GM12878 (cell line): ENCODE measurements around the gene ACTN3. TPM values are rescaled to one million over a fixed set of nuclear protein-coding genes. Genes with fewer than 3 reads are reported as not detected.

Source experiments
- ATAC-seq: fragments of 200-7000 bp; cut with Tn5 transposase; 3 replicates; pipeline ENCODE4 v1.9.1; 2020; ENCODE audit warnings: mild to moderate bottlenecking, moderate library complexity
- BruUV-seq: library from RNA; stranded (reverse); fragments of 400-500 nt; replicated peaks from 2 replicates; lab custom pipeline; 2021; lab: Mats Ljungman, UMichigan
- CTCF ChIA-PET: fragments of 300-600 bp; sonication (Branson Sonifier 250); formaldehyde crosslinking; extraction: SDS; loops from one replicate; lab custom pipeline; 2021; ENCODE audit warnings: inconsistent platforms; lab: Yijun Ruan, JAX
- POLR2A ChIA-PET: fragments of 350-600 bp; formaldehyde crosslinking; extraction: SDS; loops from one replicate; lab custom pipeline; 2021; ENCODE audit warnings: inconsistent platforms; lab: Charles Lee
- RAD21 ChIA-PET: fragments of 300-600 bp; sonication (Branson Sonifier 250); formaldehyde crosslinking; loops from one replicate; lab custom pipeline; 2023; ENCODE audit warnings: antibody characterized with exemption; ENCODE audit not compliant: unreplicated experiment; lab: Charles Lee
- SMC1A ChIA-PET: fragments of 300-600 bp; sonication (Branson Sonifier 250); formaldehyde crosslinking; loops from one replicate; lab custom pipeline; 2023; ENCODE audit not compliant: unreplicated experiment, uncharacterized antibody; lab: Charles Lee
- DNase-seq: peaks from one replicate; pipeline ENCODE4 v3.0.0-alpha.2; 2011; ENCODE audit warnings: low read depth, low spot score
- FAIRE-seq: peaks from 3 replicates; lab custom pipeline; 2011; peaks lifted over from hg19 to GRCh38; lab: Jason Lieb, UNC
- H2AFZ ChIP-seq: 2 replicates; pipeline ENCODE4 v1.6.0; 2011; ENCODE audit warnings: low read depth, low read length, control low read depth; ENCODE audit not compliant: control insufficient read depth
- H3K27ac ChIP-seq: 2 replicates; pipeline ENCODE4 v1.5.1; 2011; ENCODE audit warnings: control low read depth; ENCODE audit not compliant: control insufficient read depth, insufficient read depth
- H3K27me3 ChIP-seq, 2 experiments: replicated peaks in 1 of 2; 2 replicates each; pipeline versions ENCODE4 v1.6.0 to v1.6.1; 2011; ENCODE audit warnings: low read length in 1 of 2; ENCODE audit not compliant: control insufficient read depth in 2 of 2, insufficient read depth in 2 of 2
- H3K36me3 ChIP-seq, 2 experiments: 2 replicates each; pipeline ENCODE4 v1.5.1; 2011; ENCODE audit warnings: low read length in 1 of 2; ENCODE audit not compliant: control insufficient read depth in 2 of 2, insufficient read depth in 2 of 2
- H3K4me1 ChIP-seq: 2 replicates; pipeline ENCODE4 v1.6.1; 2011; ENCODE audit warnings: mild to moderate bottlenecking, low read length, moderate library complexity, mixed read lengths; ENCODE audit not compliant: control insufficient read depth, insufficient read depth
- H3K4me2 ChIP-seq: 2 replicates; pipeline ENCODE4 v1.6.0; 2011; ENCODE audit warnings: control low read depth; ENCODE audit not compliant: control insufficient read depth, insufficient read depth
- H3K4me3 ChIP-seq: fragments of 200-600 bp; sonication (generic); 2 replicates; pipeline ENCODE4 v1.5.1; 2016
- H3K79me2 ChIP-seq: 2 replicates; pipeline ENCODE4 v1.6.0; 2011; ENCODE audit warnings: low read length; ENCODE audit not compliant: control insufficient read depth, insufficient read depth
- H3K9ac ChIP-seq: 2 replicates; pipeline ENCODE4 v1.8.0; 2011; ENCODE audit warnings: low read length, control low read depth, mixed read lengths; ENCODE audit not compliant: control insufficient read depth, insufficient read depth
- H3K9me3 ChIP-seq: replicated peaks from 3 replicates; pipeline ENCODE4 v1.5.1; 2011; ENCODE audit warnings: mild to moderate bottlenecking, low read length; ENCODE audit not compliant: control insufficient read depth, insufficient read depth
- H4K20me1 ChIP-seq: 2 replicates; pipeline ENCODE4 v1.6.0; 2011; ENCODE audit not compliant: control insufficient read depth, insufficient read depth
- EP300 ChIP-seq, 2 experiments: fragments of 150-350 bp in 1 of 2; IDR thresholded peaks; 2 replicates each; pipeline ENCODE4 v1.6.1; 2011 to 2012; ENCODE audit warnings: low read depth in 2 of 2, low read length in 2 of 2, borderline replicate concordance in 1 of 2, improper control_type of control experiment in 1 of 2, inconsistent platforms in 1 of 2; ENCODE audit not compliant: control insufficient read depth in 1 of 2
- IRF3 ChIP-seq: fragments of 450-650 bp; IDR thresholded peaks from 2 replicates; pipeline ENCODE4 v1.6.1; 2014; ENCODE audit warnings: mild to moderate bottlenecking
- MLLT1 ChIP-seq: fragments of 450-650 bp; IDR thresholded peaks from 2 replicates; pipeline ENCODE4 v1.6.1; 2016; ENCODE audit warnings: mild to moderate bottlenecking
- MYB ChIP-seq: fragments of 150-350 bp; IDR thresholded peaks from 2 replicates; pipeline ENCODE4 v1.6.1; 2014; ENCODE audit warnings: mild to moderate bottlenecking, low read depth, low read length, borderline replicate concordance
- NR2C1 ChIP-seq: fragments of 450-650 bp; IDR thresholded peaks from 2 replicates; pipeline ENCODE4 v1.6.1; 2017; ENCODE audit warnings: antibody characterized with exemption, mild to moderate bottlenecking, moderate library complexity
- PKNOX1 ChIP-seq: fragments of 450-650 bp; IDR thresholded peaks from 2 replicates; pipeline ENCODE4 v1.6.1; 2016; ENCODE audit warnings: mild to moderate bottlenecking
- RFX5 ChIP-seq: IDR thresholded peaks from 2 replicates; pipeline ENCODE4 v1.6.1; 2011; ENCODE audit warnings: low read depth, low read length, improper control_type of control experiment
- SIN3A ChIP-seq: IDR thresholded peaks from 2 replicates; pipeline ENCODE4 v1.6.1; 2012; ENCODE audit warnings: low read depth, low read length, improper control_type of control experiment
- SMAD5 ChIP-seq: IDR thresholded peaks from 2 replicates; pipeline ENCODE4 v1.6.1; 2016; ENCODE audit warnings: antibody characterized with exemption, low read depth
- TBL1XR1 ChIP-seq: IDR thresholded peaks from 2 replicates; pipeline ENCODE4 v1.6.1; 2012; ENCODE audit warnings: low read depth, low read length, improper control_type of control experiment
- ZNF207 ChIP-seq: fragments of 450-650 bp; IDR thresholded peaks from 2 replicates; pipeline ENCODE4 v1.6.1; 2014; ENCODE audit warnings: antibody characterized with exemption, mild to moderate bottlenecking, borderline replicate concordance
- ZNF24 ChIP-seq: fragments of 450-650 bp; IDR thresholded peaks from 2 replicates; pipeline ENCODE4 v1.6.1; 2017; ENCODE audit warnings: antibody characterized with exemption, mild to moderate bottlenecking
- ZNF384 ChIP-seq: IDR thresholded peaks from 2 replicates; pipeline ENCODE4 v1.6.1; 2012; ENCODE audit warnings: low read depth, mild to moderate bottlenecking, low read length, improper control_type of control experiment, borderline replicate concordance
- WGBS: methylation state at CpG from one replicate; pipeline ENCODE4 v1.1.6; 2016; ENCODE audit warnings: low lambda C conversion rate; ENCODE audit not compliant: insufficient replicate concordance, insufficient coverage; ENCODE audit errors: missing lambda C conversion rate; 5-methylcytosine and 5-hydroxymethylcytosine counted together
- in situ Hi-C: fragments of 300-500 bp; cut with MboI; formaldehyde crosslinking; loops from 9 replicates; pipeline ENCODE4 v1.14.3; 2018; ENCODE audit warnings: mixed read lengths
- intact Hi-C: fragments of 100-400 bp; cut with micrococcal nuclease; formaldehyde crosslinking; loops from one replicate; pipeline ENCODE4 v1.14.2; 2022; ENCODE audit not compliant: unreplicated experiment
- polyA plus RNA-seq, 11 experiments: library from polyadenylated mRNA; depleted of rRNA in 4 of 11; unstranded in 6 of 11; stranded (reverse) in 5 of 11; fragments of >200 nt; fragmentation: Nextera tagmentation in 4 of 11; fragmentation: Illumina TruSeq in 1 of 11; extraction: Ambion mirVana in 4 of 11; extraction: Trizol in 1 of 11; gene quantifications; 1 replicate in 1 of 11; 2 replicates in 10 of 11; pipeline versions ENCODE4 v1.2.1 to v1.2.3, GENCODE V29; 2011 to 2016; ENCODE audit warnings: inconsistent platforms in 2 of 11, missing spikeins in 2 of 11, low read depth in 1 of 11
- total RNA-seq, 4 experiments: library from RNA; depleted of rRNA in 3 of 4; stranded (reverse); fragments of >200 nt in 3 of 4; fragmentation: Illumina TruSeq in 1 of 4; extraction: Trizol in 1 of 4; gene quantifications; 2 replicates each; pipeline versions ENCODE4 v1.2.1 to v1.2.3, GENCODE V29; 2013 to 2021
- TF ChIP-seq, protein P1 (sequence below): IDR thresholded peaks from 2 replicates; pipeline ENCODE4 v1.6.1; 2012; ENCODE audit warnings: low read length, inconsistent platforms
- TF ChIP-seq, protein P2 (sequence below): fragments of 450-650 bp; IDR thresholded peaks from 2 replicates; pipeline ENCODE4 v1.6.1; 2017; ENCODE audit warnings: borderline replicate concordance

ACTN3 gene
- total and polyA plus RNA-seq, 10 of the 15 experiments (the other 5 are each of a cell fraction or from before 2014, with no cell fraction given) = 0.06 to 0.67 (median 0.17) TPM; not detected in 3

DNA sequence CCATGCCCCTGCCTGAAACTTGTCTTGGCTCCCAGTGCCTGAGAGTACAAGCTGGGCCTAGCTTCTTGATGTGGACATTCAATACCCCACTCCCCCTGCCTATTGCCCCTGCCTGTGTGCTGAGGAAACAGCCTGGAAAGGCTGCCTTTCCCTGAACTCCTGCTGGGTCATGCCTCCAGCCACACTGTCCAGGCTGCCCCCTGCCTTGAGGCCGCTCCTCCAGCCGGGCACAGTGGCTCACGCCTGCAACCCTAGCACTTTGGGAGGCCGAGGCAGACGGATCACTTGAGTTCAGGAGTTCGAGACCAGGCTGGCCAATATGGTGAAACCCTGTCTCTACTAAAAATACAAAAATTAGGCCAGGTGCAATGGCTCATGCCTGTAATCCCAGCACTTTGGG, 56.4 kb downstream of the ACTN3 start:
- DNase-seq = no peak
- Histone ChIP-seq H3K79me2 (no peaks in the 10 kb centered on the region), H3K4me3 (no peak overlapping the region), H2AFZ (no peak overlapping the region), H3K27me3 (no peaks in the 10 kb centered on the region), H3K9ac (no peak overlapping the region), H3K36me3 (peaks cover 0 to 9% of the 10 kb centered on the region in 2 experiments; a peak in 3 of 4 replicates), H3K4me1 (peaks cover 7% of the 10 kb centered on the region), H3K9me3 (no peaks in the 10 kb centered on the region), H3K27ac (no peak overlapping the region), H3K4me2 (no peak overlapping the region), H4K20me1 (no peaks in the 10 kb centered on the region)
- no peak for TF ChIP-seq MLLT1
- TF ChIP-seq, protein P1, sequence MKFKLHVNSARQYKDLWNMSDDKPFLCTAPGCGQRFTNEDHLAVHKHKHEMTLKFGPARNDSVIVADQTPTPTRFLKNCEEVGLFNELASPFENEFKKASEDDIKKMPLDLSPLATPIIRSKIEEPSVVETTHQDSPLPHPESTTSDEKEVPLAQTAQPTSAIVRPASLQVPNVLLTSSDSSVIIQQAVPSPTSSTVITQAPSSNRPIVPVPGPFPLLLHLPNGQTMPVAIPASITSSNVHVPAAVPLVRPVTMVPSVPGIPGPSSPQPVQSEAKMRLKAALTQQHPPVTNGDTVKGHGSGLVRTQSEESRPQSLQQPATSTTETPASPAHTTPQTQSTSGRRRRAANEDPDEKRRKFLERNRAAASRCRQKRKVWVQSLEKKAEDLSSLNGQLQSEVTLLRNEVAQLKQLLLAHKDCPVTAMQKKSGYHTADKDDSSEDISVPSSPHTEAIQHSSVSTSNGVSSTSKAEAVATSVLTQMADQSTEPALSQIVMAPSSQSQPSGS = no peak
- no peak for TF ChIP-seq NR2C1
- TF ChIP-seq SMAD5 = no peak
- TF ChIP-seq EP300 (IDR thresholded peaks at IDR 0.05; ENCODE audit: borderline replicate concordance in 1 of 2, control insufficient read depth in 1 of 2, low read depth in 2 of 2, low read length in 2 of 2) = no peak
- TF ChIP-seq TBL1XR1 = no peak
- TF ChIP-seq RFX5 = no peak
- no peak for TF ChIP-seq ZNF384
- no peak for TF ChIP-seq PKNOX1
- TF ChIP-seq ZNF24 = no peak
- no peak for TF ChIP-seq IRF3
- TF ChIP-seq MYB = no peak
- TF ChIP-seq, protein P2, sequence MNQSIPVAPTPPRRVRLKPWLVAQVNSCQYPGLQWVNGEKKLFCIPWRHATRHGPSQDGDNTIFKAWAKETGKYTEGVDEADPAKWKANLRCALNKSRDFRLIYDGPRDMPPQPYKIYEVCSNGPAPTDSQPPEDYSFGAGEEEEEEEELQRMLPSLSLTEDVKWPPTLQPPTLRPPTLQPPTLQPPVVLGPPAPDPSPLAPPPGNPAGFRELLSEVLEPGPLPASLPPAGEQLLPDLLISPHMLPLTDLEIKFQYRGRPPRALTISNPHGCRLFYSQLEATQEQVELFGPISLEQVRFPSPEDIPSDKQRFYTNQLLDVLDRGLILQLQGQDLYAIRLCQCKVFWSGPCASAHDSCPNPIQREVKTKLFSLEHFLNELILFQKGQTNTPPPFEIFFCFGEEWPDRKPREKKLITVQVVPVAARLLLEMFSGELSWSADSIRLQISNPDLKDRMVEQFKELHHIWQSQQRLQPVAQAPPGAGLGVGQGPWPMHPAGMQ = no peak
- no peak for TF ChIP-seq SIN3A
- TF ChIP-seq ZNF207 = no peak
- ChIA-PET RAD21 (no interaction called here), POLR2A (no interaction called here), CTCF (interaction anchor here (1.0 kb wide), 1 partner anchor 22 kb away, joined by 3 read pairs; no protein-coding TSS in a partner anchor), SMC1A (no interaction called here)
- no peak for FAIRE-seq
- BruUV-seq = no TSS peak
- WGBS = 87% methylated on average over 6 of the region's 6 CpGs
- no peak for ATAC-seq
- intact Hi-C loops (no loop called here), in situ Hi-C loops (no loop called here)
